Measurements from ENCODE around the gene BMAL1. TPM values are rescaled to one million over a fixed set of nuclear protein-coding genes. Genes with fewer than 3 reads are reported as not detected.
"Not testable (repeated sequence)": the region's sequence is repeated elsewhere in the genome, so short reads cannot be mapped to it uniquely, and the experiment has no call there.

The BMAL1 gene
- total RNA-seq, 1 donor from 2014 or later = 7.0 TPM

GRCh38 chr11:13256216-13256615 lies 21.4 kb upstream of the BMAL1 start:
- H3K36me3 Mint-ChIP-seq (ENCODE audit: insufficient read depth) = no peaks in the 10 kb centered on the region
- no peaks in the 10 kb centered on the region for H3K9me3 Mint-ChIP-seq (ENCODE audit: low read depth)
- H3K4me3 Mint-ChIP-seq (ENCODE audit: low read depth) = no peak overlapping the region

GRCh38 chr11:13258061-13258460 lies 19.5 kb upstream of the BMAL1 start:
- Mint-ChIP-seq H3K4me1 (ENCODE audit: low read depth) (peaks cover 18% of the 10 kb centered on the region), H3K27me3 (peaks cover 21% of the 10 kb centered on the region)
- H3K27ac Mint-ChIP-seq; H3K9me3 Mint-ChIP-seq (ENCODE audit: low read depth); H3K36me3 Mint-ChIP-seq (ENCODE audit: insufficient read depth); DNase-seq (ENCODE audit: low spot score, unreplicated experiment); H3K4me3 Mint-ChIP-seq (ENCODE audit: low read depth): not testable (repeated sequence)

More at GRCh38 chr11:13256216-13256615, 21.4 kb upstream of the BMAL1 start:
- TF ChIP-seq CTCF (IDR thresholded peaks at IDR 0.05; ENCODE audit: unreplicated experiment) = no peak
- Mint-ChIP-seq H3K4me1 (ENCODE audit: low read depth) (peaks cover 15% of the 10 kb centered on the region), H3K27me3 (peaks cover 16% of the 10 kb centered on the region), H3K27ac (no peak overlapping the region)
- no peak for DNase-seq (ENCODE audit: low spot score, unreplicated experiment)

- no peaks in the 10 kb centered on the region for H3K36me3 Mint-ChIP-seq (ENCODE audit: insufficient read depth)
- H3K4me1 Mint-ChIP-seq (ENCODE audit: low read depth) = peaks cover 18% of the 10 kb centered on the region
- no peak for TF ChIP-seq CTCF (IDR thresholded peaks at IDR 0.05; ENCODE audit: unreplicated experiment)
- no peak for DNase-seq (ENCODE audit: low spot score, unreplicated experiment)
- H3K27me3 Mint-ChIP-seq = peaks cover 29% of the 10 kb centered on the region
- H3K9me3 Mint-ChIP-seq (ENCODE audit: low read depth) = no peaks in the 10 kb centered on the region
- H3K27ac Mint-ChIP-seq = no peak overlapping the region
- H3K4me3 Mint-ChIP-seq (ENCODE audit: low read depth) = no peak overlapping the region
Measured at GRCh38 chr11:13258855-13259254, 18.7 kb upstream of the BMAL1 start.

- peaks cover 34% of the 10 kb centered on the region for H3K27me3 Mint-ChIP-seq
- no peaks in the 10 kb centered on the region for H3K36me3 Mint-ChIP-seq (ENCODE audit: insufficient read depth)
- H3K4me3 Mint-ChIP-seq (ENCODE audit: low read depth) = no peak overlapping the region
- no peaks in the 10 kb centered on the region for H3K9me3 Mint-ChIP-seq (ENCODE audit: low read depth)
- H3K4me1 Mint-ChIP-seq (ENCODE audit: low read depth) = peaks cover 18% of the 10 kb centered on the region
- no peak for DNase-seq (ENCODE audit: low spot score, unreplicated experiment)
- H3K27ac Mint-ChIP-seq = no peak overlapping the region
- no peak for TF ChIP-seq CTCF (IDR thresholded peaks at IDR 0.05; ENCODE audit: unreplicated experiment)
Measured at GRCh38 chr11:13259374-13259773, 18.2 kb upstream of the BMAL1 start.

- no peak overlapping the region for H3K27ac Mint-ChIP-seq
- H3K4me1 Mint-ChIP-seq (ENCODE audit: low read depth) = peaks cover 18% of the 10 kb centered on the region
- H3K9me3 Mint-ChIP-seq (ENCODE audit: low read depth) = no peaks in the 10 kb centered on the region
- no peak overlapping the region for H3K4me3 Mint-ChIP-seq (ENCODE audit: low read depth)
- H3K27me3 Mint-ChIP-seq = peaks cover 44% of the 10 kb centered on the region
- no peaks in the 10 kb centered on the region for H3K36me3 Mint-ChIP-seq (ENCODE audit: insufficient read depth)
- no peak for DNase-seq (ENCODE audit: low spot score, unreplicated experiment)
- no peak for TF ChIP-seq CTCF (IDR thresholded peaks at IDR 0.05; ENCODE audit: unreplicated experiment)
Measured at GRCh38 chr11:13260201-13260962, 17.2 kb upstream of the BMAL1 start.

All from progenitor cell of endocrine pancreas (in vitro differentiated cells).